Fibroblast of skin of scalp (primary cell): ENCODE measurements around the gene ASMTL.
A peak's percentile ranks its signal among the peaks of the same experiment; 100 is the strongest.
"Not testable (repeated sequence)": the region's sequence is repeated elsewhere in the genome, so short reads cannot be mapped to it uniquely, and the experiment has no call there.

ENCODE experiments used
- DNase-seq: peaks from one replicate; pipeline ENCODE4 v3.0.0-alpha.2; 2013

Gene ASMTL

GRCh38 chrX:1481636-1482529, 29.2 kb upstream of the ASMTL start:
- peak; percentile 91 for DNase-seq

- no peak for DNase-seq
Measured at GRCh38 chrX:1480082-1480785, 27.5 kb upstream of the ASMTL start.

- DNase-seq = no peak
Measured at GRCh38 chrX:1477801-1478458, 25.2 kb upstream of the ASMTL start.

GRCh38 chrX:1477229-1477628, 24.5 kb upstream of the ASMTL start:
- DNase-seq = no peak

GRCh38 chrX:1476682-1477081, 24.0 kb upstream of the ASMTL start:
- no peak for DNase-seq

- no peak for DNase-seq
Measured at GRCh38 chrX:1475881-1476280, 23.2 kb upstream of the ASMTL start.

- DNase-seq = no peak
Measured at GRCh38 chrX:1475481-1475880, 22.8 kb upstream of the ASMTL start.

GRCh38 chrX:1474593-1474992, 21.9 kb upstream of the ASMTL start:
- not testable (repeated sequence) for DNase-seq

GRCh38 chrX:1472975-1473374, 20.3 kb upstream of the ASMTL start:
- no peak for DNase-seq

- DNase-seq = peak; percentile 70
Measured at GRCh38 chrX:1468250-1468772, 15.6 kb upstream of the ASMTL start.

- DNase-seq = no peak
Measured at GRCh38 chrX:1466971-1467561, 14.4 kb upstream of the ASMTL start.

GRCh38 chrX:1466232-1466661, 13.5 kb upstream of the ASMTL start:
- no peak for DNase-seq

- DNase-seq = no peak
Measured at GRCh38 chrX:1465286-1466231, 12.8 kb upstream of the ASMTL start.

- DNase-seq = no peak
Measured at GRCh38 chrX:1464971-1465285, 12.2 kb upstream of the ASMTL start.

GRCh38 chrX:1464041-1464970, 11.6 kb upstream of the ASMTL start:
- DNase-seq = no peak

GRCh38 chrX:1463581-1463980, 10.9 kb upstream of the ASMTL start:
- no peak for DNase-seq

- peak; percentile 42 for DNase-seq
Measured at GRCh38 chrX:1462596-1463251, 10.0 kb upstream of the ASMTL start.

- DNase-seq = no peak
Measured at GRCh38 chrX:1462110-1462509, 9.4 kb upstream of the ASMTL start.

- no peak for DNase-seq
Measured at GRCh38 chrX:1455948-1456280, 3.2 kb upstream of the ASMTL start.
